HL-60 (cell line): ENCODE results near the gene WDR6.
A peak's percentile ranks its signal among the peaks of the same experiment; 100 is the strongest.

ENCODE experiments used
- DNase-seq, 2 experiments: peaks; one replicate each; pipeline ENCODE4 v3.0.0-alpha.2; 2010 to 2020; ENCODE audit warnings: low read depth in 1 of 2, low spot score in 1 of 2
- H3K27ac ChIP-seq: fragments of 250-450 bp; sonication (Bioruptor Pico); replicated peaks from 2 replicates; pipeline ENCODE4 v1.5.1; 2020; ENCODE audit warnings: mild to moderate bottlenecking, moderate library complexity
- H3K27me3 ChIP-seq: fragments of 250-450 bp; sonication (Bioruptor Pico); 2 replicates; pipeline ENCODE4 v1.5.1; 2021; ENCODE audit warnings: mild to moderate bottlenecking, moderate library complexity; ENCODE audit not compliant: insufficient read depth, poor library complexity, severe bottlenecking
- H3K4me3 ChIP-seq: replicated peaks from 2 replicates; pipeline ENCODE4 v1.5.1; 2011; ENCODE audit warnings: mild to moderate bottlenecking, control low read depth, low read length; ENCODE audit not compliant: insufficient read depth
- GABPA ChIP-seq: IDR thresholded peaks from 2 replicates; pipeline ENCODE4 v1.6.1; 2012; ENCODE audit warnings: low read depth
- POLR2AphosphoS5 ChIP-seq: IDR thresholded peaks from 2 replicates; pipeline ENCODE4 v1.6.1; 2012; ENCODE audit warnings: low read depth
- SPI1 ChIP-seq: IDR thresholded peaks from 2 replicates; pipeline ENCODE4 v1.6.1; 2012; ENCODE audit warnings: low read depth, mild to moderate bottlenecking, borderline replicate concordance
- microRNA-seq: library from miRNA; unstranded; fragments of <30 nt; microRNA quantifications from one replicate; pipeline ENCODE4, GENCODE V29; 2018
- TF ChIP-seq, protein P1 (sequence below): IDR thresholded peaks from 2 replicates; pipeline ENCODE4 v1.6.1; 2012; ENCODE audit warnings: low read depth; ENCODE audit not compliant: insufficient replicate concordance
- TF ChIP-seq, protein P2 (sequence below): IDR thresholded peaks from one replicate; pipeline ENCODE4 v1.5.1; 2011; ENCODE audit warnings: low read length, control low read depth, inconsistent platforms; ENCODE audit not compliant: insufficient read depth

The WDR6 gene

DNA sequence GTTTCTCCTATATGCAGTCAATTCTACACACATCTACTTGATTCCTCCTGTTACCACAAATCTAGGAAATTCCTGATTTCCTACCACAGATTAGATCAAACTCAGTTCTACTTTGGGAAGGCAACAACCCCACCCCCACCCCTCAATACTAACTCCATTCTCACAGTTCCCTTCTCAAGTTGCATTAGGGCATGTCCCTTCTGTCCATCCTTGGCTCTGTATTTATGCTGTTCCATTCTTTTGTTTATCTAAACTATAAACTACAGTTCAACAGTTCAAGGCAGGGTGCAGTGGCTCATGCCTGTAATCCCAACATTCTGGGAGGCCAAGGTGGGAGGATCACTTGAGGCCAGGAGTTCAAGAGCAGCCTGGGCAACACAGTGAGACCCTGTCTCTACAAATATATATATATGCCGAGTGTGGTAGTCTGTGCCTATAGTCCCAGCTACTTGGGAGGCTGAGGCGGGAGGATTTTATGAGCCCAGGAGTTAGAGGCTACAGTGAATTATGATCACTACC, 47.2 kb downstream of the WDR6 start:
- no peak overlapping the region for H3K27ac ChIP-seq
- DNase-seq: no peak
- H3K4me3 ChIP-seq: no peak overlapping the region
- no peaks in the 10 kb centered on the region for H3K27me3 ChIP-seq
- TF ChIP-seq, protein P1, sequence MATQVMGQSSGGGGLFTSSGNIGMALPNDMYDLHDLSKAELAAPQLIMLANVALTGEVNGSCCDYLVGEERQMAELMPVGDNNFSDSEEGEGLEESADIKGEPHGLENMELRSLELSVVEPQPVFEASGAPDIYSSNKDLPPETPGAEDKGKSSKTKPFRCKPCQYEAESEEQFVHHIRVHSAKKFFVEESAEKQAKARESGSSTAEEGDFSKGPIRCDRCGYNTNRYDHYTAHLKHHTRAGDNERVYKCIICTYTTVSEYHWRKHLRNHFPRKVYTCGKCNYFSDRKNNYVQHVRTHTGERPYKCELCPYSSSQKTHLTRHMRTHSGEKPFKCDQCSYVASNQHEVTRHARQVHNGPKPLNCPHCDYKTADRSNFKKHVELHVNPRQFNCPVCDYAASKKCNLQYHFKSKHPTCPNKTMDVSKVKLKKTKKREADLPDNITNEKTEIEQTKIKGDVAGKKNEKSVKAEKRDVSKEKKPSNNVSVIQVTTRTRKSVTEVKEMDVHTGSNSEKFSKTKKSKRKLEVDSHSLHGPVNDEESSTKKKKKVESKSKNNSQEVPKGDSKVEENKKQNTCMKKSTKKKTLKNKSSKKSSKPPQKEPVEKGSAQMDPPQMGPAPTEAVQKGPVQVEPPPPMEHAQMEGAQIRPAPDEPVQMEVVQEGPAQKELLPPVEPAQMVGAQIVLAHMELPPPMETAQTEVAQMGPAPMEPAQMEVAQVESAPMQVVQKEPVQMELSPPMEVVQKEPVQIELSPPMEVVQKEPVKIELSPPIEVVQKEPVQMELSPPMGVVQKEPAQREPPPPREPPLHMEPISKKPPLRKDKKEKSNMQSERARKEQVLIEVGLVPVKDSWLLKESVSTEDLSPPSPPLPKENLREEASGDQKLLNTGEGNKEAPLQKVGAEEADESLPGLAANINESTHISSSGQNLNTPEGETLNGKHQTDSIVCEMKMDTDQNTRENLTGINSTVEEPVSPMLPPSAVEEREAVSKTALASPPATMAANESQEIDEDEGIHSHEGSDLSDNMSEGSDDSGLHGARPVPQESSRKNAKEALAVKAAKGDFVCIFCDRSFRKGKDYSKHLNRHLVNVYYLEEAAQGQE: no peak
- no peak for TF ChIP-seq SPI1
- TF ChIP-seq GABPA: no peak
- TF ChIP-seq POLR2AphosphoS5: no peak
- TF ChIP-seq, protein P2, sequence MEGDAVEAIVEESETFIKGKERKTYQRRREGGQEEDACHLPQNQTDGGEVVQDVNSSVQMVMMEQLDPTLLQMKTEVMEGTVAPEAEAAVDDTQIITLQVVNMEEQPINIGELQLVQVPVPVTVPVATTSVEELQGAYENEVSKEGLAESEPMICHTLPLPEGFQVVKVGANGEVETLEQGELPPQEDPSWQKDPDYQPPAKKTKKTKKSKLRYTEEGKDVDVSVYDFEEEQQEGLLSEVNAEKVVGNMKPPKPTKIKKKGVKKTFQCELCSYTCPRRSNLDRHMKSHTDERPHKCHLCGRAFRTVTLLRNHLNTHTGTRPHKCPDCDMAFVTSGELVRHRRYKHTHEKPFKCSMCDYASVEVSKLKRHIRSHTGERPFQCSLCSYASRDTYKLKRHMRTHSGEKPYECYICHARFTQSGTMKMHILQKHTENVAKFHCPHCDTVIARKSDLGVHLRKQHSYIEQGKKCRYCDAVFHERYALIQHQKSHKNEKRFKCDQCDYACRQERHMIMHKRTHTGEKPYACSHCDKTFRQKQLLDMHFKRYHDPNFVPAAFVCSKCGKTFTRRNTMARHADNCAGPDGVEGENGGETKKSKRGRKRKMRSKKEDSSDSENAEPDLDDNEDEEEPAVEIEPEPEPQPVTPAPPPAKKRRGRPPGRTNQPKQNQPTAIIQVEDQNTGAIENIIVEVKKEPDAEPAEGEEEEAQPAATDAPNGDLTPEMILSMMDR: no peak

DNA sequence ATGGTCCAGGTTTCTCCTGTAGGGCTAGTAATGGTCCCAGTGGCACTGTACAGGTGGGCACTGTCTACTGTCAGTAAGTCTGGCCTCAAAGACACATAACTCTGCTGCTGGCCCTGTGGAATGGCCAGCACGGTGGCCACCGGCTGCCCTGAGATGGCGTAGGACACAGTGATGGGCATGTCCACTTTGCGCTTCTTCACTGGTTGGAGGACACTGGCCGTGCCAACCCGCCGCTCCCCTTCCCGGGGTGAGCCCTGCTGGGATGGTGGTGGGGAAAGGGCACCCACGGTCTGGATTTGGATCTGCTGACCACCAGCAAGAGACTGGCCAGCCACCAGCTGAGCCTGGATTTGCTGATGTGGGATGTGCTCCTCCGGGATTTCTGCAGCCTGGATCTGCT, 50.1 kb downstream of the WDR6 start:
- Histone ChIP-seq H3K27ac (no peak overlapping the region), H3K4me3 (no peak overlapping the region), H3K27me3 (no peaks in the 10 kb centered on the region)
- no peak for TF ChIP-seq POLR2AphosphoS5
- TF ChIP-seq, protein P2: no peak
- no peak for TF ChIP-seq GABPA
- no peak for TF ChIP-seq SPI1
- TF ChIP-seq, protein P1: no peak
- DNase-seq: no peak

DNA sequence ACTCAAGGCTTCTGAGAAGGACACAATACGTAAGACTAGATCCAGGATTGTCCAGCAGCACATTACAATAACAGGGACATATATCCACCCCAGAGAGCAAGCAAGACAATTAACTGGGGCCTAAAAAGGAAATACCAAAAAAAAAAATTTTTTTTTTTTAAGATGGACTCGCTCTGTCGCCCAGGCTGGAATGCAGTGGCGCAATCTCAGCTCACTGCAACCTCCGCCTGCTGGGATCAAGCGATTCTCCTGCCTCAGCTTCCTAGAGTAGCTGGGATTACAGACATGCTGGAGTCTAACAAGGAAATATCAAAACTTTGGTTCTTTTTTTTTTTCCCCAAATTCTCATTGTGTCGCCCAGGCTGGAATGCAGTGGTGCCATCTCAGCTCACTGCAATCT, 50.8 kb downstream of the WDR6 start:
- no peak for DNase-seq
- Histone ChIP-seq H3K27me3 (no peaks in the 10 kb centered on the region), H3K27ac (no peak overlapping the region), H3K4me3 (no peak overlapping the region)
- TF ChIP-seq, protein P2: no peak
- TF ChIP-seq SPI1 (no peak), GABPA (no peak), POLR2AphosphoS5 (no peak)
- TF ChIP-seq, protein P1: no peak

Small RNAs within 50 kb of the gene (microRNA-seq; reads per million reads assigned to microRNA genes)
- 3,724 reads per million, percentile 94 among the genes with 10 or more reads in this experiment for gene MIR191
- gene MIR425: 18,121 reads per million, percentile 99 among the genes with 10 or more reads in this experiment
